ENCODE data around the gene ZNF584.

- TF ChIP-seq CTCF (IDR thresholded peaks at IDR 0.05) (peak; percentile 13), EZH2 (IDR thresholded peaks at IDR 0.05; ENCODE audit: borderline replicate concordance, insufficient read depth, low read depth, low read length, poor library complexity, severe bottlenecking) (no peak)
Measured at GRCh38 chr19:58406818-58407657, 1.4 kb upstream of the ZNF584 start.

Data from B cell (primary cell).